Right kidney (tissue), 1 donor: ENCODE data around the gene NUTM1.
A peak's percentile ranks its signal among the peaks of the same experiment; 100 is the strongest.
"Not testable (repeated sequence)": the region's sequence is repeated elsewhere in the genome, so short reads cannot be mapped to it uniquely, and the experiment has no call there.

Experiments used
- DNase-seq: peaks from one replicate; pipeline ENCODE4 v3.0.0-alpha.2; 2016

Gene NUTM1

GRCh38 chr15:34362047-34362773, 19.1 kb downstream of the NUTM1 start:
- DNase-seq = no peak

- no peak for DNase-seq
Measured at GRCh38 chr15:34364041-34364440, 20.9 kb downstream of the NUTM1 start.

- DNase-seq = no peak
Measured at GRCh38 chr15:34365091-34365825, 22.1 kb downstream of the NUTM1 start.

GRCh38 chr15:34365836-34366235, 22.7 kb downstream of the NUTM1 start:
- no peak for DNase-seq

GRCh38 chr15:34366271-34367065, 23.4 kb downstream of the NUTM1 start:
- DNase-seq = peak; percentile 65

GRCh38 chr15:34367101-34368081, 24.3 kb downstream of the NUTM1 start, which contains the start of gene LPCAT4:
Gene LPCAT4, minus strand, starts transcription at chr15:34367196. Its CDS starts 96 bp downstream, at chr15:34367100.
- DNase-seq = peak; percentile 99

- no peak for DNase-seq
Measured at GRCh38 chr15:34370129-34370528, 27.0 kb downstream of the NUTM1 start.

- no peak for DNase-seq
Measured at GRCh38 chr15:34370643-34371042, 27.5 kb downstream of the NUTM1 start.

- no peak for DNase-seq
Measured at GRCh38 chr15:34373951-34374350, 30.8 kb downstream of the NUTM1 start.

- DNase-seq = no peak
Measured at GRCh38 chr15:34374816-34375215, 31.7 kb downstream of the NUTM1 start.

GRCh38 chr15:34375541-34375940, 32.4 kb downstream of the NUTM1 start:
- DNase-seq = not testable (repeated sequence)

GRCh38 chr15:34376856-34377255, 33.7 kb downstream of the NUTM1 start:
- no peak for DNase-seq

- not testable (repeated sequence) for DNase-seq
Measured at GRCh38 chr15:34380491-34380890, 37.4 kb downstream of the NUTM1 start.

GRCh38 chr15:34381829-34382521, 38.9 kb downstream of the NUTM1 start:
- not testable (repeated sequence) for DNase-seq

GRCh38 chr15:34389594-34390086, 46.5 kb downstream of the NUTM1 start:
- DNase-seq = not testable (repeated sequence)

GRCh38 chr15:34392981-34393380, 49.9 kb downstream of the NUTM1 start:
- not testable (repeated sequence) for DNase-seq

- not testable (repeated sequence) for DNase-seq
Measured at GRCh38 chr15:34397637-34398259, 54.6 kb downstream of the NUTM1 start.

- not testable (repeated sequence) for DNase-seq
Measured at GRCh38 chr15:34403160-34403598, 60.1 kb downstream of the NUTM1 start.

- DNase-seq = not testable (repeated sequence)
Measured at GRCh38 chr15:34403899-34404298, 60.8 kb downstream of the NUTM1 start.
